GM18951 (cell line): Measurements from ENCODE around the gene SLC27A3.
A peak's percentile ranks its signal among the peaks of the same experiment; 100 is the strongest.

Experiments used
- POLR2A ChIP-seq: IDR thresholded peaks from 4 replicates; pipeline ENCODE4 v1.6.1; 2011; ENCODE audit warnings: mild to moderate bottlenecking; ENCODE audit not compliant: insufficient read length, insufficient read depth; ENCODE audit errors: extremely low read depth
- in situ Hi-C: fragments of 300-500 bp; cut with MboI; formaldehyde crosslinking; loops from one replicate; pipeline ENCODE4 v1.12.0; 2022; ENCODE audit warnings: low sequenced_read_pairs, mixed read lengths, inconsistent platforms; ENCODE audit not compliant: unreplicated experiment

Gene SLC27A3

GRCh38 chr1:153793261-153793972, 18.2 kb downstream of the SLC27A3 start:
- in situ Hi-C loops: loop anchor here (10.0 kb wide), 1 partner anchor 191 kb away; the partner anchor contains the start of gene RAB13
- TF ChIP-seq POLR2A: no peak

- no peak for TF ChIP-seq POLR2A
- in situ Hi-C loops: loop anchor here (10.0 kb wide), 1 partner anchor 191 kb away; the partner anchor contains the start of gene RAB13
These were observed 18.9 kb downstream of the SLC27A3 start for GRCh38 chr1:153793973-153794615.

- no peak for TF ChIP-seq POLR2A
- in situ Hi-C loops: loop anchor here (10.0 kb wide), 1 partner anchor 190 kb away; the partner anchor contains the start of gene RAB13
These were observed 19.6 kb downstream of the SLC27A3 start for GRCh38 chr1:153794624-153795329.

- in situ Hi-C loops: loop anchor here (10.0 kb wide), 1 partner anchor 189 kb away; the partner anchor contains the start of gene RAB13
- no peak for TF ChIP-seq POLR2A
These were observed 20.2 kb downstream of the SLC27A3 start for GRCh38 chr1:153795330-153795837.

DNA sequence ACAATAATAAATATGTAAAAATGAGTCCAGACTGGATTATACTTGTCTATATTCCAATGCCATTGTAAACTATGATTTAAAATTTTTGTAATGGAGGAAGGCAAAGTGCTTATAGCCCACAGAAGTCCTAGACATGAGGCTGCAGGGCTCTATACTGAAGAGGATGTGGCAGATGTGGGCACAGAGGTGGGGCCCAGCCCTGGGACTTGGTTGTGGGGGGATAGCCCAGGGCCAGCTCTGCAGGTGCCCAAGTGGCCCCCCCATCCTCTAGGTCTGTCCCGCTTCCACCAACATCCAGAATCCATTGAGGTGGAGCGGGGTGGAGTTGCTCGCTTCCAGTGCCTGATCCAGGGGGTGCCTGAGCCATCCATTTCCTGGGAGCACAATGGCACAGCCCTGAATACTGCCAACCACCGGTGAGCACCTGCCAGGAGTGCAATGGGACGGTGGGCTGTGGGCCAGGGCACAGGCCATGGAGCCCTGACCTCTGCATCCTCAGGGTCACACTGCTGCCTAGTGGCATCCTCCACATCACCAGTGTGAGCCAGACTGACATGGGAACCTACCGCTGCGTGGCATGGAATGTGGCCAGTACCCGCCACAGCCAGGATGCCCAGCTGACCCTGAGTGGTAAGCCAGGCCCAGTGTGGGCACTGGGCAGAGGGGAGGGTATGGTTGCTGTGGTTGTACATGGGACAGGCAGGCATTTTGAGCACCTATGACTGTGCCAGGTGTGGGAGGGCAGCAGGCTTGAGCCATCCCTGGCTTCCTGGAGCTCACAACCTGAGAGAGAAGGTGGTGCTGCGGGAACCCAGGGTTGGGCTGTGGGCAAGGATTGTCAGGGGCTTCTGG, 21.0 kb downstream of the SLC27A3 start:
- TF ChIP-seq POLR2A: no peak
- in situ Hi-C loops: loop anchor here (10.0 kb wide), 1 partner anchor 189 kb away; the partner anchor contains the start of gene RAB13

GRCh38 chr1:153796786-153797659, 21.8 kb downstream of the SLC27A3 start:
- no peak for TF ChIP-seq POLR2A
- in situ Hi-C loops: loop anchor here (10.0 kb wide), 1 partner anchor 188 kb away; the partner anchor contains the start of gene RAB13

DNA sequence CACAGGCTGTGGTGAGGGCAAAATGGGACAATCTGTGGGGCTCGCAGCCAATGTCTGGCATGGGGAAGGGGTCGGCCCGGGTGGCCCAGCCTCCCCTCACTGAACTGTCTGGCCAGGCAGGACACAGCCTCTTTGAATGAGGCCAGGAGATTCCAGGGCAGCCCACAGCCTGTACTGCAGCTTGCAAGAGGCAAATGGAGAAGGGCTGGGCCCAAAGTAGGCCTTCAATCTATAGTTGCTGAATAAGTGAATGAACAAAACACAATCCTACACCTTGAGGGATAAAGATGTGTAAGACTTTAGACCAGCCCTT, 23.2 kb downstream of the SLC27A3 start:
- in situ Hi-C loops: loop anchor here (10.0 kb wide), 1 partner anchor 186 kb away; the partner anchor contains the start of gene RAB13
- TF ChIP-seq POLR2A: no peak

GRCh38 chr1:153799016-153799415, 23.8 kb downstream of the SLC27A3 start:
- no peak for TF ChIP-seq POLR2A
- in situ Hi-C loops: loop anchor here (10.0 kb wide), 1 partner anchor 186 kb away; the partner anchor contains the start of gene RAB13

DNA sequence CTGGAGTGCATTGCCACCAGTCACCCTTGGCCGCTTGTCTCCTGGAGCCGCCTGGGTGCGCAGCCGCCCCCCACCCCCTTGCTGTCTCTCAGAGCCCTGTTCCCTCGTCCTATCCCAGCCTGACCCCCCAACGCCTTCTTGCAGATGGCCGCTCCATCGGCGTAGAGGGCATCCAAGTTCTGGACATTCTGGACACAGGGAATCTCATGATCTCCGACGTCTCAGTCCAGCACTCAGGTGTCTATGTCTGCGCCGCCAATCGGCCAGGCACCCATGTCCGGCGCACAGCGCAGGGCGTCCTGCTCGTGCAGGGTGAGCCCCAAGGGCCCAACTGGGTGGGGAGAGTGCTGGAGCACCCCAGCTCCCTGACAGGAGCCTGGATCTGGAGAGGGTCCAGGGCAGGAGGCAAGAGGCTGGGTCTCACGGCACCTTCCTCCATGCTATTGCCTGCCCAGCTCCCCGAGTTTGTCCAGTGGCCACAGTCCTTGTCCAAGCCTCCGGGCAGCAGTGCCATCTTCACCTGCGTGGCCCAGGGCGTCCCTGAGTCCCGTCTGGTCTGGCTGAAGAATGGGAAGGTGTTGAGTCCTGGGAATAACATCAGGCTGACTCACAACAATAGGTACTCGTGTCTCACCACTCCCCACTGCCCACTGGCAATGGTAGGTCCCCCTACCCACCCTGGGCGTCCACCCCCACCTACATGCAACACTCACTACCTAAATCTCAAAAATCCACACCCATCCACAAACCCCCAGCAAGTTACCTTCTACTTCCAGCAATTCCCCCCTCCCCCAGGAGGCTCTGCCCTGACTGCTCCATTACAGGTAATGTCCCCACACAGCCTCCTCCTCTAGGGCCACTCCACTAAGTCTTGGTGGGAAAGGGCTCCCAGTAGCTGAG, 24.6 kb downstream of the SLC27A3 start:
- TF ChIP-seq POLR2A: no peak
- in situ Hi-C loops: loop anchor here (10.0 kb wide), 1 partner anchor 185 kb away; the partner anchor contains the start of gene RAB13

- no peak for TF ChIP-seq POLR2A
- in situ Hi-C loops: no loop called here
These were observed 25.3 kb downstream of the SLC27A3 start for GRCh38 chr1:153800516-153800915.

DNA sequence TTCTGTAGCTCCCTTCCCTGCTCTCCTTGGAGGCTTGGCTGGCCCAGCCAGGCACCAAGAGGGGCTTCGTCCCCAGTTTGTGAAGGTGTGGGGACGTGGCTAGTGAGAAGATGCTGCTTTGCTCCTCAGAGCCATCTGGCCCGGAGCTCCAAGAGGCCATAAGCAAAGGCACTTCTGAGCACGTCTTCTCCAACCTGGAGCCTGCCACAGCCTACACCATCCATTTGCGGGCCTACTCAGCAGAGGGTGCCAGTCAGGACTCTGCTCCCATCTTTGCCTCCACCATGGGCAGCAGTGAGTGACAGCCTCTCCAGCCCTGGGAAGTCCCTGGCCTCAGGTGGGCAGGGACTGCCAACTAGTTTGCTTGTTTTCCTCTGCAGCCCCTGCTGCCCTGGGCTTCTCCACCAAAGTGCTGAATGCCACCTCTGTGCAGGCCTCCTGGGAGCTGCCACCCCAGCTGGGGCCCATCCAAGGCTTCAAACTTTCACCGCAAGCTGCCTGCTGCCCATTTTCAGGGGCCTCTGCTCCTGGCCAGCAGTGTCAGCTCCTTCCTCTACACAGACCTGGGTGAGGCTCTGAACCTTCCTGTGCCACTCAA, 25.9 kb downstream of the SLC27A3 start:
- TF ChIP-seq POLR2A: peak; percentile 7
- in situ Hi-C loops: no loop called here
